GM23338 (cell line): ENCODE results near the gene GATA5. TPM values are rescaled to one million over a fixed set of nuclear protein-coding genes. Genes with fewer than 3 reads are reported as not detected.

Experiments used
- ATAC-seq: fragments of 200-7000 bp; cut with Tn5 transposase; 3 replicates; pipeline ENCODE4 v1.9.1; 2020
- DNase-seq: peaks from one replicate; pipeline ENCODE4 v3.0.0-alpha.2; 2015; ENCODE audit warnings: low spot score
- H2AFZ ChIP-seq: fragments of 200-600 bp; sonication (generic); 2 replicates; pipeline ENCODE4 v1.8.0; 2016; ENCODE audit warnings: antibody characterized with exemption, mild to moderate bottlenecking, moderate library complexity
- H3F3A ChIP-seq: fragments of 200-600 bp; sonication (generic); replicated peaks from 2 replicates; pipeline ENCODE4 v1.8.0; 2017; ENCODE audit warnings: antibody characterized with exemption, mixed run types, low read depth
- H3K27ac ChIP-seq: fragments of 200-600 bp; sonication (generic); 2 replicates; pipeline ENCODE4 v1.6.1; 2016; ENCODE audit warnings: low read depth
- H3K27me3 ChIP-seq: fragments of 200-600 bp; sonication (generic); 2 replicates; pipeline ENCODE4 v1.8.0; 2016; ENCODE audit warnings: mild to moderate bottlenecking, mixed run types, moderate library complexity; ENCODE audit not compliant: insufficient read depth
- H3K36me3 ChIP-seq: fragments of 200-600 bp; sonication (generic); 2 replicates; pipeline ENCODE4 v1.8.0; 2016; ENCODE audit warnings: mild to moderate bottlenecking; ENCODE audit not compliant: insufficient read depth
- H3K4me1 ChIP-seq: fragments of 200-600 bp; sonication (generic); 2 replicates; pipeline ENCODE4 v1.8.0; 2016; ENCODE audit warnings: mild to moderate bottlenecking, moderate library complexity; ENCODE audit not compliant: insufficient read depth
- H3K4me2 ChIP-seq: fragments of 200-600 bp; sonication (generic); 2 replicates; pipeline ENCODE4 v1.7.1; 2017; ENCODE audit warnings: mixed run types
- H3K4me3 ChIP-seq: fragments of 200-600 bp; sonication (generic); 2 replicates; pipeline ENCODE4 v1.6.1; 2016; ENCODE audit warnings: mixed run types
- H3K79me2 ChIP-seq: fragments of 200-600 bp; sonication (generic); replicated peaks from 2 replicates; pipeline ENCODE4 v1.8.0; 2017; ENCODE audit warnings: mild to moderate bottlenecking; ENCODE audit not compliant: insufficient read depth
- H3K9me2 ChIP-seq: fragments of 200-600 bp; sonication (generic); 2 replicates; pipeline ENCODE4 v1.8.0; 2017; ENCODE audit not compliant: insufficient read depth
- H4K20me1 ChIP-seq: fragments of 200-600 bp; sonication (generic); replicated peaks from 2 replicates; pipeline ENCODE4 v1.8.0; 2017; ENCODE audit warnings: mild to moderate bottlenecking; ENCODE audit not compliant: insufficient read depth
- H3K27ac Mint-ChIP-seq: 2 replicates; pipeline ENCODE4 v1.8.0; 2020; ENCODE audit warnings: inconsistent platforms, mild to moderate bottlenecking, moderate library complexity, mixed read lengths
- H3K27me3 Mint-ChIP-seq: 3 replicates; pipeline ENCODE4 v1.8.0; 2022; ENCODE audit warnings: low read depth, mild to moderate bottlenecking, moderate library complexity, mixed read lengths, inconsistent platforms; ENCODE audit not compliant: insufficient read depth, poor library complexity
- H3K36me3 Mint-ChIP-seq: 3 replicates; pipeline ENCODE4 v1.8.0; 2021; ENCODE audit warnings: low read depth, mild to moderate bottlenecking, inconsistent platforms, moderate library complexity, mixed read lengths
- H3K4me1 Mint-ChIP-seq: 3 replicates; pipeline ENCODE4 v1.8.0; 2020; ENCODE audit warnings: mild to moderate bottlenecking, inconsistent platforms, mixed read lengths
- H3K4me3 Mint-ChIP-seq: 3 replicates; pipeline ENCODE4 v1.8.0; 2021; ENCODE audit warnings: moderate library complexity, mild to moderate bottlenecking, inconsistent platforms, mixed read lengths
- H3K9me3 Mint-ChIP-seq: 3 replicates; pipeline ENCODE4 v1.8.0; 2020; ENCODE audit warnings: moderate library complexity, mild to moderate bottlenecking, inconsistent platforms, mixed read lengths
- CREB1 ChIP-seq: fragments of 250-450 bp; sonication (Bioruptor Pico); IDR thresholded peaks from 2 replicates; pipeline ENCODE4 v1.5.0; 2020; ENCODE audit warnings: low read depth, mild to moderate bottlenecking, moderate library complexity
- CTCF ChIP-seq, 2 experiments: fragments of 200-600 bp in 1 of 2; sonication (generic) in 1 of 2; conservative IDR thresholded peaks; 2 replicates each; pipeline versions ENCODE4 v1.5.1 to v1.6.1; 2016 to 2017; ENCODE audit warnings: antibody characterized with exemption in 2 of 2, low read depth in 2 of 2, mild to moderate bottlenecking in 2 of 2, moderate library complexity in 1 of 2
- EZH2 ChIP-seq: fragments of 200-600 bp; sonication (generic); IDR thresholded peaks from one replicate; pipeline ENCODE4 v1.8.0; 2017; ENCODE audit warnings: antibody characterized with exemption, mild to moderate bottlenecking, low read depth; ENCODE audit not compliant: unreplicated experiment
- EZH2phosphoT487 ChIP-seq: fragments of 200-600 bp; sonication (generic); IDR thresholded peaks from one replicate; pipeline ENCODE4 v1.8.1; 2018; ENCODE audit warnings: antibody characterized with exemption; ENCODE audit not compliant: unreplicated experiment
- JUNB ChIP-seq: IDR thresholded peaks from one replicate; pipeline ENCODE4 v1.6.1; 2016; ENCODE audit warnings: antibody characterized with exemption; ENCODE audit not compliant: unreplicated experiment
- NANOG ChIP-seq: IDR thresholded peaks from 2 replicates; pipeline ENCODE4 v1.6.1; 2016; ENCODE audit warnings: antibody characterized with exemption, borderline replicate concordance
- POLR2AphosphoS5 ChIP-seq: IDR thresholded peaks from 2 replicates; pipeline ENCODE4 v1.6.1; 2016; ENCODE audit warnings: antibody characterized with exemption, low read depth
- REST ChIP-seq: IDR thresholded peaks from one replicate; pipeline ENCODE4 v1.6.1; 2018; ENCODE audit warnings: antibody characterized with exemption; ENCODE audit not compliant: unreplicated experiment
- STAT1 ChIP-seq: IDR thresholded peaks from one replicate; pipeline ENCODE4 v1.6.1; 2016; ENCODE audit warnings: antibody characterized with exemption; ENCODE audit not compliant: unreplicated experiment
- ZNF114 ChIP-seq: fragments of 250-450 bp; sonication (Bioruptor Pico); IDR thresholded peaks from 2 replicates; pipeline ENCODE4 v1.5.0; 2020; ENCODE audit warnings: mild to moderate bottlenecking, moderate library complexity
- ZNF331 ChIP-seq: fragments of 250-450 bp; sonication (Bioruptor Pico); IDR thresholded peaks from 2 replicates; pipeline ENCODE4 v1.5.0; 2020; ENCODE audit warnings: low read depth, mild to moderate bottlenecking, moderate library complexity
- ZNF462 ChIP-seq: fragments of 250-450 bp; sonication (Bioruptor Pico); IDR thresholded peaks from 2 replicates; pipeline ENCODE4 v1.5.0; 2020; ENCODE audit warnings: mild to moderate bottlenecking, moderate library complexity
- polyA plus RNA-seq: library from polyadenylated mRNA; unstranded; fragments of >200 nt; fragmentation: Nextera tagmentation; extraction: Ambion mirVana; gene quantifications from 2 replicates; pipeline ENCODE4 v1.2.1, GENCODE V29; 2016
- total RNA-seq: library from RNA; depleted of rRNA; stranded (reverse); fragments of >200 nt; shearing (Covaris generic); gene quantifications from 2 replicates; pipeline ENCODE4 v1.2.3, GENCODE V29; 2014
- TF ChIP-seq, protein P1 (sequence below): IDR thresholded peaks from 2 replicates; pipeline ENCODE4 v1.6.1; 2016; ENCODE audit warnings: antibody characterized with exemption

Gene GATA5
- total and polyA plus RNA-seq, 2 experiments from 2014 or later: 0.60 to 0.73 TPM

DNA sequence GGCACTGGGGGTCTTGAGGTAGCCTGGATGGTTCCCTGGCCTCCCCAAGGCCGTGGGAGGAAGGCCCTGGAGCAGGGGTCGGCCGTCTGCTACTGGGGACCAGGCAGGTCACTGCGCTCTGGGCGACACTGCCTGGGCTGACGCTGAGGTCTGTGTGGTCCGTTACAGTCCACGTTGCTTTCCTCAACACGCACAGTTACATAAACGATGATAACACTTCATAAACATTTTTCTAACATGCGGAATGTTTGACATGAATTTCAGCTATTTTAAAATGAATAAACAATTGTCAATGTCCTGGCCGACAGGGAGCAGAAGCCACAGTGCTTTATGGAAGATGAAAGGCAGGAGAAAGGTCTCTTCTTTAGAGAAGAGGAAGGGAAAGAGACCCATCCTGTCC is 38.3 kb downstream of the GATA5 start:
- peaks cover 19% of the 10 kb centered on the region for H3K27me3 Mint-ChIP-seq

More for the DNA sequence above, 38.3 kb downstream of the GATA5 start:
- DNase-seq (no peak), ATAC-seq (no peak)
- H3K4me1 Mint-ChIP-seq: no peaks in the 10 kb centered on the region; the same call in 2 of the 3 replicates
- H3K4me3 ChIP-seq: no peak overlapping the region
- H3K36me3 Mint-ChIP-seq: no peaks in the 10 kb centered on the region
- no peaks in the 10 kb centered on the region for H3K27me3 ChIP-seq
- H3K9me2 ChIP-seq: no peaks in the 10 kb centered on the region
- no peaks in the 10 kb centered on the region for H4K20me1 ChIP-seq
- no peaks in the 10 kb centered on the region for H3K9me3 Mint-ChIP-seq
- no peak overlapping the region for H2AFZ ChIP-seq
- H3F3A ChIP-seq: 0 out of 2 replicates have a peak, but pooled peaks cover 4% of the 10 kb centered on the region
- H3K79me2 ChIP-seq: no peaks in the 10 kb centered on the region
- no peaks in the 10 kb centered on the region for H3K4me1 ChIP-seq
- H3K27ac ChIP-seq: no peak overlapping the region
- TF ChIP-seq STAT1 (no peak), EZH2phosphoT487 (no peak), POLR2AphosphoS5 (no peak), REST (no peak), ZNF331 (CRISPR knock-in tag) (no peak), CREB1 (CRISPR knock-in tag) (no peak), NANOG (no peak), EZH2 (no peak), ZNF462 (CRISPR knock-in tag) (no peak), CTCF (conservative IDR thresholded peaks at IDR 0.05; ENCODE audit: low read depth in 2 of 2) (no peak), JUNB (no peak), ZNF114 (CRISPR knock-in tag) (no peak)
- TF ChIP-seq, protein P1, sequence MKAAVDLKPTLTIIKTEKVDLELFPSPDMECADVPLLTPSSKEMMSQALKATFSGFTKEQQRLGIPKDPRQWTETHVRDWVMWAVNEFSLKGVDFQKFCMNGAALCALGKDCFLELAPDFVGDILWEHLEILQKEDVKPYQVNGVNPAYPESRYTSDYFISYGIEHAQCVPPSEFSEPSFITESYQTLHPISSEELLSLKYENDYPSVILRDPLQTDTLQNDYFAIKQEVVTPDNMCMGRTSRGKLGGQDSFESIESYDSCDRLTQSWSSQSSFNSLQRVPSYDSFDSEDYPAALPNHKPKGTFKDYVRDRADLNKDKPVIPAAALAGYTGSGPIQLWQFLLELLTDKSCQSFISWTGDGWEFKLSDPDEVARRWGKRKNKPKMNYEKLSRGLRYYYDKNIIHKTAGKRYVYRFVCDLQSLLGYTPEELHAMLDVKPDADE: no peak
- H3K4me2 ChIP-seq: no peak overlapping the region
- no peaks in the 10 kb centered on the region for H3K36me3 ChIP-seq
- no peak overlapping the region for H3K27ac Mint-ChIP-seq
- H3K4me3 Mint-ChIP-seq: no peak overlapping the region
